Keratinocyte (primary cell): ENCODE results near the gene PEX11A. TPM values are rescaled to one million over a fixed set of nuclear protein-coding genes. Genes with fewer than 3 reads are reported as not detected.

Experiments
- DNase-seq: peaks from one replicate; pipeline ENCODE4 v3.0.0-alpha.2; 2011; ENCODE audit warnings: low read depth, missing footprints, low spot score
- FAIRE-seq: peaks from 2 replicates; lab custom pipeline; 2011; peaks lifted over from hg19 to GRCh38; lab: Jason Lieb, UNC
- H2AFZ ChIP-seq: 2 replicates; pipeline ENCODE4 v1.6.0; 2012; ENCODE audit warnings: low read length, control low read depth, inconsistent platforms; ENCODE audit not compliant: control insufficient read depth
- H3K27ac ChIP-seq: 2 replicates; pipeline ENCODE4 v1.5.1; 2011; ENCODE audit warnings: low read length; ENCODE audit not compliant: control insufficient read depth, insufficient read depth
- H3K27me3 ChIP-seq: 3 replicates; pipeline ENCODE4 v1.6.0; 2011; ENCODE audit warnings: low read length; ENCODE audit not compliant: control insufficient read depth, insufficient read depth; ENCODE audit errors: extremely low read depth
- H3K36me3 ChIP-seq, 2 experiments: 2 replicates in 1 of 2; 3 replicates in 1 of 2; pipeline ENCODE4 v1.5.1; 2011; ENCODE audit warnings: low read length in 2 of 2, mild to moderate bottlenecking in 1 of 2; ENCODE audit not compliant: control insufficient read depth in 2 of 2, insufficient read depth in 2 of 2; ENCODE audit errors: extremely low read depth in 1 of 2
- H3K4me1 ChIP-seq: 3 replicates; pipeline ENCODE4 v1.5.1; 2011; ENCODE audit warnings: low read length; ENCODE audit not compliant: control insufficient read depth, insufficient read depth; ENCODE audit errors: extremely low read depth
- H3K4me2 ChIP-seq: 3 replicates; pipeline ENCODE4 v1.6.0; 2011; ENCODE audit warnings: low read depth, low read length; ENCODE audit not compliant: control insufficient read depth, insufficient read depth; ENCODE audit errors: extremely low read depth
- H3K4me3 ChIP-seq, 3 experiments: fragments of 200-600 bp in 1 of 3; sonication (generic) in 1 of 3; 2 replicates in 2 of 3; 3 replicates in 1 of 3; pipeline ENCODE4 v1.5.1; 2011 to 2016; ENCODE audit warnings: low read length in 3 of 3, mild to moderate bottlenecking in 3 of 3, control low read depth in 2 of 3, inconsistent platforms in 1 of 3, low read depth in 1 of 3, mixed read lengths in 1 of 3, mixed run types in 1 of 3, moderate library complexity in 1 of 3; ENCODE audit not compliant: control insufficient read depth in 2 of 3, insufficient read depth in 2 of 3; ENCODE audit errors: extremely low read depth in 1 of 3
- H3K79me2 ChIP-seq: 2 replicates; pipeline ENCODE4 v1.6.0; 2012; ENCODE audit warnings: low read length; ENCODE audit not compliant: control insufficient read depth, insufficient read depth
- H3K9ac ChIP-seq: 3 replicates; pipeline ENCODE4 v1.6.0; 2011; ENCODE audit warnings: low read length; ENCODE audit not compliant: control insufficient read depth, insufficient read depth; ENCODE audit errors: extremely low read depth
- H3K9me1 ChIP-seq: 3 replicates; pipeline ENCODE4 v1.6.0; 2011; ENCODE audit warnings: low read length; ENCODE audit not compliant: control insufficient read depth, insufficient read depth; ENCODE audit errors: extremely low read depth
- H3K9me3 ChIP-seq: 2 replicates; pipeline ENCODE4 v1.5.1; 2012; ENCODE audit warnings: low read depth, low read length; ENCODE audit not compliant: control insufficient read depth
- H4K20me1 ChIP-seq: 3 replicates; pipeline ENCODE4 v1.6.0; 2011; ENCODE audit warnings: low read length; ENCODE audit not compliant: control insufficient read depth, insufficient read depth; ENCODE audit errors: extremely low read depth
- EZH2 ChIP-seq: IDR thresholded peaks from one replicate; pipeline ENCODE4 v1.6.1; 2012; ENCODE audit warnings: inconsistent platforms, mild to moderate bottlenecking, low read length, moderate library complexity
- dilution Hi-C: fragments of 300-500 bp; cut with MboI; formaldehyde crosslinking; loops from one replicate; pipeline ENCODE4 v1.7.0; 2020; ENCODE audit warnings: low sequenced_read_pairs; ENCODE audit not compliant: extremely low pct_ligation_motif_present
- polyA plus RNA-seq, 5 experiments: library from polyadenylated mRNA; depleted of rRNA in 3 of 5; stranded (reverse) in 3 of 5; stranded (forward) in 1 of 5; unstranded in 1 of 5; fragments of >200 nt; gene quantifications; 1 replicate in 1 of 5; 2 replicates in 3 of 5; 3 replicates in 1 of 5; pipeline versions ENCODE4 v1.2.1 to v1.2.3, GENCODE V29; 2011 to 2012; ENCODE audit warnings: missing spikeins in 2 of 5, low read depth in 1 of 5, low replicate concordance in 1 of 5
- TF ChIP-seq, protein P1 (sequence below), 3 experiments: IDR thresholded peaks in 1 of 3; conservative IDR thresholded peaks in 1 of 3; optimal IDR thresholded peaks in 1 of 3; 2 replicates in 2 of 3; 3 replicates in 1 of 3; pipeline versions ENCODE3 to v1.5.1; 2011; ENCODE audit warnings: low read length in 3 of 3, mild to moderate bottlenecking in 3 of 3, moderate library complexity in 2 of 3, control low read depth in 1 of 3, inconsistent platforms in 1 of 3; ENCODE audit not compliant: insufficient read depth in 2 of 3; ENCODE audit errors: extremely low read depth in 1 of 3

The PEX11A gene
- polyA plus RNA-seq, 1 donor (not counting 4 experiments of a cell fraction or from before 2014, with no cell fraction given): 6.0 TPM

DNA sequence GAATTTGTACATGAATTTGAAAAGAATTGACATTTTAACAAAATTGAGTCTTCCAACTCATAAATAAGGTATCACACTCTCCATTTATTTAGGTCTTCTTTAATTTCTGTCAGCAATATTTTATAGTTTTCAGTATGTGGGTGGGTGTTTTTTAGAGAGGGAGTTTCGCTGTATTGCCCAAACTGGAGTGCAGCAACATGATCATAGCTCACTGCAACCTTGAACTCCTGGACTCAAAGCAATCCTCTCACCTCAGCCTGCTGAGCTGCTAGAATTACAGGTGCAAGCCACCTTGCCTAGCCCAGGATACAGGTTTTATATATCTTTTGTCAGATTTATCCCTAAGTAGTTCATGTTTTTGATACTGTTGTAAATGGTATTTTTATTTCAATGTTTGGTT, 4.6 kb upstream of the PEX11A start:
- Histone ChIP-seq H4K20me1 (no peaks in the 10 kb centered on the region), H3K36me3 (no peaks in the 10 kb centered on the region), H3K4me2 (no peak overlapping the region), H3K27ac (no peak overlapping the region), H3K4me1 (no peaks in the 10 kb centered on the region), H3K9me3 (no peaks in the 10 kb centered on the region), H3K79me2 (no peaks in the 10 kb centered on the region), H3K27me3 (no peaks in the 10 kb centered on the region), H3K9ac (no peak overlapping the region), H3K9me1 (no peaks in the 10 kb centered on the region), H2AFZ (no peak overlapping the region), H3K4me3 (no peak overlapping the region)
- dilution Hi-C loops: no loop called here
- no peak for DNase-seq
- TF ChIP-seq, protein P1, sequence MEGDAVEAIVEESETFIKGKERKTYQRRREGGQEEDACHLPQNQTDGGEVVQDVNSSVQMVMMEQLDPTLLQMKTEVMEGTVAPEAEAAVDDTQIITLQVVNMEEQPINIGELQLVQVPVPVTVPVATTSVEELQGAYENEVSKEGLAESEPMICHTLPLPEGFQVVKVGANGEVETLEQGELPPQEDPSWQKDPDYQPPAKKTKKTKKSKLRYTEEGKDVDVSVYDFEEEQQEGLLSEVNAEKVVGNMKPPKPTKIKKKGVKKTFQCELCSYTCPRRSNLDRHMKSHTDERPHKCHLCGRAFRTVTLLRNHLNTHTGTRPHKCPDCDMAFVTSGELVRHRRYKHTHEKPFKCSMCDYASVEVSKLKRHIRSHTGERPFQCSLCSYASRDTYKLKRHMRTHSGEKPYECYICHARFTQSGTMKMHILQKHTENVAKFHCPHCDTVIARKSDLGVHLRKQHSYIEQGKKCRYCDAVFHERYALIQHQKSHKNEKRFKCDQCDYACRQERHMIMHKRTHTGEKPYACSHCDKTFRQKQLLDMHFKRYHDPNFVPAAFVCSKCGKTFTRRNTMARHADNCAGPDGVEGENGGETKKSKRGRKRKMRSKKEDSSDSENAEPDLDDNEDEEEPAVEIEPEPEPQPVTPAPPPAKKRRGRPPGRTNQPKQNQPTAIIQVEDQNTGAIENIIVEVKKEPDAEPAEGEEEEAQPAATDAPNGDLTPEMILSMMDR (optimal IDR thresholded peaks at IDR 0.05 in 1 of 3, IDR thresholded peaks at IDR 0.05 in 1 of 3, conservative IDR thresholded peaks at IDR 0.05 in 1 of 3; ENCODE audit: extremely low read depth in 1 of 3, insufficient read depth in 2 of 3, low read length in 3 of 3): no peak
- TF ChIP-seq EZH2: no peak
- FAIRE-seq: no peak

DNA sequence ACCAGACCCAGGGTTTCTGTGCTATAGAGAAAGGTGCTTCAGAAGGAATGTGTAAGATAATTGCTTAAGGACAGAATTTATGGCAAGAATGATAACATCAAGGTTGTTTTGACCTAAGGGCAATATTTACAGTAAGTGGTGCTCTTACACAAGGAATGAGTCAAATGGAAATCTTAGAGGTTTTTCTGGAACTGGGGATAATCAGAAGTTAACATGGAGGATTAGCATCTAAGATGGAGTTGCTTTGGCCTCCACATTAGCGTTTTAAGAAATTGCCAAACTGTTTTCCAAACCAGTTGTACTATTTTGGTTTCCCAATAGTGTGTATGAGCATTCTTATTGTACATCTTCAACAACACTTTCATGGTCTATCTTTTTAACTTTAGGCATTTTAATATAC, 3.1 kb upstream of the PEX11A start:
- H3K4me1 ChIP-seq: no peaks in the 10 kb centered on the region
- H3K27me3 ChIP-seq: no peaks in the 10 kb centered on the region
- no peaks in the 10 kb centered on the region for H3K79me2 ChIP-seq
- no peak for DNase-seq
- no peak overlapping the region for H2AFZ ChIP-seq
- no peak overlapping the region for H3K9ac ChIP-seq
- dilution Hi-C loops: no loop called here
- no peak overlapping the region for H3K4me3 ChIP-seq
- H3K9me3 ChIP-seq: no peaks in the 10 kb centered on the region
- H4K20me1 ChIP-seq: no peaks in the 10 kb centered on the region
- H3K36me3 ChIP-seq: no peaks in the 10 kb centered on the region
- FAIRE-seq: no peak
- H3K27ac ChIP-seq: no peak overlapping the region
- TF ChIP-seq, protein P1 (optimal IDR thresholded peaks at IDR 0.05 in 1 of 3, IDR thresholded peaks at IDR 0.05 in 1 of 3, conservative IDR thresholded peaks at IDR 0.05 in 1 of 3; ENCODE audit: extremely low read depth in 1 of 3, insufficient read depth in 2 of 3, low read length in 3 of 3): no peak
- TF ChIP-seq EZH2: no peak
- H3K9me1 ChIP-seq: no peaks in the 10 kb centered on the region
- no peak overlapping the region for H3K4me2 ChIP-seq
